CD4-positive, alpha-beta T cell treated with Interleukin-12 subunit alpha and Interleukin-12 subunit beta, for 1 hour (primary cell): ENCODE measurements around the gene TOMM20.
A peak's percentile ranks its signal among the peaks of the same experiment; 100 is the strongest.
"Not testable (repeated sequence)": the region's sequence is repeated elsewhere in the genome, so short reads cannot be mapped to it uniquely, and the experiment has no call there.

Source experiments
- DNase-seq: peaks from one replicate; pipeline ENCODE4 v3.0.0-alpha.2; 2020

Gene TOMM20

GRCh38 chr1:235077571-235078479 is 50.8 kb downstream of the TOMM20 start:
- no peak for DNase-seq

GRCh38 chr1:235077163-235077540 is 51.5 kb downstream of the TOMM20 start:
- DNase-seq = no peak

GRCh38 chr1:235076504-235077162 is 52.0 kb downstream of the TOMM20 start:
- no peak for DNase-seq

- no peak for DNase-seq
These were observed 52.8 kb downstream of the TOMM20 start for GRCh38 chr1:235075777-235076308.

- peak; percentile 54 for DNase-seq
These were observed 53.4 kb downstream of the TOMM20 start for GRCh38 chr1:235075048-235075776.

GRCh38 chr1:235074523-235075047 is 54.1 kb downstream of the TOMM20 start:
- no peak for DNase-seq

GRCh38 chr1:235073968-235074522 is 54.6 kb downstream of the TOMM20 start:
- no peak for DNase-seq

- DNase-seq = no peak
These were observed 55.2 kb downstream of the TOMM20 start for GRCh38 chr1:235073331-235073967.

GRCh38 chr1:235072577-235072976 is 56.1 kb downstream of the TOMM20 start:
- DNase-seq = not testable (repeated sequence)

- no peak for DNase-seq
These were observed 56.5 kb downstream of the TOMM20 start for GRCh38 chr1:235072096-235072495.

- DNase-seq = no peak
These were observed 57.8 kb downstream of the TOMM20 start for GRCh38 chr1:235070819-235071218.

GRCh38 chr1:235069577-235070563 is 58.8 kb downstream of the TOMM20 start:
- DNase-seq = no peak

- DNase-seq = no peak
These were observed 59.5 kb downstream of the TOMM20 start for GRCh38 chr1:235069176-235069575.

GRCh38 chr1:235068158-235069121 is 60.2 kb downstream of the TOMM20 start:
- no peak for DNase-seq

GRCh38 chr1:235067396-235068157 is 61.1 kb downstream of the TOMM20 start:
- no peak for DNase-seq

- no peak for DNase-seq
These were observed 65.4 kb downstream of the TOMM20 start for GRCh38 chr1:235063068-235063765.

- no peak for DNase-seq
These were observed 67.8 kb downstream of the TOMM20 start for GRCh38 chr1:235060607-235061470.
